K562 (cell line): ENCODE measurements around the gene TPBGL. TPM values are rescaled to one million over a fixed set of nuclear protein-coding genes. Genes with fewer than 3 reads are reported as not detected.

Source experiments
- ATAC-seq: fragments of 200-7000 bp; cut with Tn5 transposase; 3 replicates; pipeline ENCODE4 v1.9.1; 2020; ENCODE audit warnings: moderate library complexity
- BruUV-seq: library from RNA; stranded (reverse); fragments of 400-500 nt; replicated peaks from 2 replicates; lab custom pipeline; 2021; lab: Mats Ljungman, UMichigan
- CTCF ChIA-PET: fragments of 300-600 bp; formaldehyde crosslinking; extraction: SDS; loops from one replicate; lab custom pipeline; 2021; ENCODE audit warnings: low intra/inter-chr PET ratio; lab: Yijun Ruan, JAX
- POLR2A ChIA-PET: fragments of 300-600, 350-650 bp; sonication (Branson Sonifier 250); formaldehyde crosslinking; extraction: SDS; loops from one replicate; lab custom pipeline; 2021; ENCODE audit warnings: antibody characterized with exemption, inconsistent platforms; lab: Yijun Ruan, JAX
- DNase-seq, 4 experiments: peaks; one replicate each; pipeline versions ENCODE4 v3.0.0 to v3.0.0-alpha.2; 2011 to 2018; ENCODE audit warnings: low spot score in 3 of 4, mixed read lengths in 3 of 4; ENCODE audit errors: extremely low read depth in 1 of 4
- FAIRE-seq: peaks from 2 replicates; lab custom pipeline; 2011; peaks lifted over from hg19 to GRCh38; lab: Jason Lieb, UNC
- H2AFZ ChIP-seq: 2 replicates; pipeline ENCODE4 v1.6.0; 2011; ENCODE audit warnings: low read depth, low read length, control low read depth, inconsistent platforms
- H3K27ac ChIP-seq: fragments of 200-600 bp; 3 replicates; pipeline ENCODE4 v1.8.0; 2011; ENCODE audit warnings: low read depth, mild to moderate bottlenecking, control low read depth, inconsistent platforms, low read length, moderate library complexity, mixed read lengths; ENCODE audit errors: extremely low read depth
- H3K27me3 ChIP-seq, 2 experiments: fragments of 300-600 bp in 1 of 2; 2 replicates in 1 of 2; 3 replicates in 1 of 2; pipeline versions ENCODE4 v1.6.0 to v1.8.0; 2011; ENCODE audit warnings: inconsistent platforms in 2 of 2, low read length in 2 of 2, mild to moderate bottlenecking in 1 of 2, mixed read lengths in 1 of 2, moderate library complexity in 1 of 2; ENCODE audit not compliant: control insufficient read depth in 2 of 2, insufficient read depth in 2 of 2
- H3K36me3 ChIP-seq: fragments of 300-600 bp; 3 replicates; pipeline ENCODE4 v1.8.0; 2011; ENCODE audit warnings: mild to moderate bottlenecking, low read length, inconsistent platforms; ENCODE audit not compliant: control insufficient read depth, insufficient read depth
- H3K4me1 ChIP-seq, 2 experiments: fragments of 200-600 bp in 1 of 2; replicated peaks in 1 of 2; 2 replicates in 1 of 2; 3 replicates in 1 of 2; pipeline versions ENCODE4 v1.5.1 to v1.8.0; 2011; ENCODE audit warnings: inconsistent platforms in 2 of 2, low read length in 2 of 2, mild to moderate bottlenecking in 1 of 2, mixed read lengths in 1 of 2, moderate library complexity in 1 of 2; ENCODE audit not compliant: control insufficient read depth in 2 of 2, insufficient read depth in 2 of 2
- H3K4me2 ChIP-seq: 2 replicates; pipeline ENCODE4 v1.6.1; 2011; ENCODE audit warnings: low read length, control low read depth, inconsistent platforms, mixed read lengths; ENCODE audit not compliant: insufficient read depth
- H3K4me3 ChIP-seq: fragments of 200-600 bp; sonication (generic), shearing (Covaris generic); 2 replicates; pipeline ENCODE4 v1.5.1; 2016; ENCODE audit warnings: control low read depth, inconsistent platforms
- H3K79me2 ChIP-seq: fragments of 200-600 bp; 3 replicates; pipeline ENCODE4 v1.8.0; 2011; ENCODE audit warnings: low read length, inconsistent platforms; ENCODE audit not compliant: control insufficient read depth, insufficient read depth
- H3K9ac ChIP-seq, 2 experiments: 2 replicates each; pipeline versions ENCODE4 v1.6.0 to v1.6.1; 2011; ENCODE audit warnings: low read depth in 2 of 2, low read length in 2 of 2, control low read depth in 1 of 2, inconsistent platforms in 1 of 2, mild to moderate bottlenecking in 1 of 2, mixed read lengths in 1 of 2; ENCODE audit not compliant: insufficient read depth in 1 of 2
- H3K9me1 ChIP-seq: one replicate; pipeline ENCODE4 v1.6.0; 2011; ENCODE audit warnings: inconsistent platforms, mild to moderate bottlenecking, low read length, moderate library complexity; ENCODE audit not compliant: control insufficient read depth, insufficient read depth
- H3K9me3 ChIP-seq: replicated peaks from 2 replicates; pipeline ENCODE4 v1.5.1; 2011; ENCODE audit warnings: low read depth, low read length, inconsistent platforms; ENCODE audit not compliant: control insufficient read depth, insufficient read depth
- H4K20me1 ChIP-seq: replicated peaks from 2 replicates; pipeline ENCODE4 v1.6.1; 2011; ENCODE audit warnings: low read length, inconsistent platforms, mixed read lengths; ENCODE audit not compliant: control insufficient read depth, insufficient read depth
- BACH1 ChIP-seq: fragments of 200-800 bp; sonication (Bioruptor generic); IDR thresholded peaks from 2 replicates; pipeline ENCODE4 v1.6.1; 2016; ENCODE audit warnings: missing genetic modification characterization, missing compliant biosample characterization
- CTCF ChIP-seq, 3 experiments: IDR thresholded peaks in 2 of 3; conservative IDR thresholded peaks in 1 of 3; 2 replicates each; pipeline ENCODE4 v1.5.1; 2011 to 2012; ENCODE audit warnings: low read length in 3 of 3, mild to moderate bottlenecking in 3 of 3, control low read depth in 2 of 3, improper control_type of control experiment in 1 of 3, inconsistent platforms in 1 of 3, low read depth in 1 of 3, mixed read lengths in 1 of 3, moderate library complexity in 1 of 3; ENCODE audit not compliant: insufficient read depth in 2 of 3
- E2F8 ChIP-seq: fragments of 450-650 bp; IDR thresholded peaks from 2 replicates; pipeline ENCODE4 v1.7.1; 2018; ENCODE audit warnings: mild to moderate bottlenecking, low read depth; ENCODE audit not compliant: partially characterized antibody
- ESRRB ChIP-seq: fragments of 250-450 bp; sonication (Bioruptor Pico); IDR thresholded peaks from 2 replicates; pipeline ENCODE4 v1.5.0; 2020; ENCODE audit warnings: mild to moderate bottlenecking, moderate library complexity, borderline replicate concordance
- HNRNPLL ChIP-seq: fragments of 200-400 bp; formaldehyde crosslinking; IDR thresholded peaks from 2 replicates; pipeline ENCODE4 v1.6.1; 2017; ENCODE audit warnings: low read length, low read depth, mild to moderate bottlenecking; ENCODE audit not compliant: poor library complexity, severe bottlenecking
- JUND ChIP-seq, 2 experiments: IDR thresholded peaks; 2 replicates in 1 of 2; 3 replicates in 1 of 2; pipeline ENCODE4 v1.6.1; 2011; ENCODE audit warnings: borderline replicate concordance in 2 of 2, low read depth in 2 of 2, low read length in 2 of 2, improper control_type of control experiment in 1 of 2, missing biosample characterization in 1 of 2, missing genetic modification characterization in 1 of 2, missing genetic modification reagents in 1 of 2
- POU5F1 ChIP-seq: fragments of 150-350 bp; IDR thresholded peaks from 2 replicates; pipeline ENCODE4 v1.6.1; 2014; ENCODE audit warnings: borderline replicate concordance, low read length, low read depth, mild to moderate bottlenecking; ENCODE audit not compliant: partially characterized antibody
- RBM15 ChIP-seq: fragments of 200-400 bp; formaldehyde crosslinking; IDR thresholded peaks from 2 replicates; pipeline ENCODE4 v1.6.1; 2018; ENCODE audit warnings: mild to moderate bottlenecking, low read length, moderate library complexity; ENCODE audit not compliant: insufficient read depth
- SAP30 ChIP-seq: fragments of 200-600 bp; sonication (generic); IDR thresholded peaks from 2 replicates; pipeline ENCODE4 v1.6.1; 2012; ENCODE audit warnings: borderline replicate concordance, low read depth, mild to moderate bottlenecking, moderate library complexity, low read length, control low read depth, inconsistent platforms; ENCODE audit not compliant: insufficient read depth, poor library complexity, severe bottlenecking
- SMC3 ChIP-seq: conservative IDR thresholded peaks from 2 replicates; pipeline ENCODE4 v1.6.1; 2011; ENCODE audit warnings: low read depth, low read length, improper control_type of control experiment; ENCODE audit not compliant: insufficient read depth
- ZNF175 ChIP-seq: fragments of 200-800 bp; sonication (Bioruptor generic); IDR thresholded peaks from 2 replicates; pipeline ENCODE4 v1.6.1; 2016; ENCODE audit warnings: low read depth, mild to moderate bottlenecking, missing genetic modification characterization, missing compliant biosample characterization
- ZNF639 ChIP-seq, 2 experiments: fragments of 200-800 bp in 1 of 2; sonication (Bioruptor generic) in 1 of 2; sonication (generic) in 1 of 2; formaldehyde crosslinking in 1 of 2; IDR thresholded peaks in 1 of 2; conservative IDR thresholded peaks in 1 of 2; 2 replicates each; pipeline versions ENCODE4 v1.5.0 to v1.6.1; 2016 to 2020; ENCODE audit warnings: missing compliant biosample characterization in 1 of 2, missing genetic modification characterization in 1 of 2, missing genetic modification reagents in 1 of 2
- WGBS: fragments of 100-300 bp; shearing (Covaris generic); methylation state at CpG from one replicate; pipeline ENCODE4 v1.1.6; 2016; ENCODE audit warnings: low coverage, mixed read lengths; ENCODE audit not compliant: insufficient coverage; ENCODE audit errors: missing lambda C conversion rate; 5-methylcytosine and 5-hydroxymethylcytosine counted together
- in situ Hi-C: fragments of 300-500 bp; cut with MboI; formaldehyde crosslinking; loops from 4 replicates; pipeline ENCODE4 v1.15.0; 2018; ENCODE audit warnings: inconsistent platforms, mixed read lengths
- intact Hi-C: fragments of 100-400 bp; cut with micrococcal nuclease; formaldehyde crosslinking; loops from 2 replicates; pipeline ENCODE4 v1.14.2; 2022
- polyA plus RNA-seq, 8 experiments: library from polyadenylated mRNA; depleted of rRNA in 4 of 8; stranded (reverse) in 5 of 8; unstranded in 3 of 8; fragments of >200 nt; fragmentation: Nextera tagmentation in 2 of 8; fragmentation: Illumina TruSeq in 1 of 8; extraction: Ambion mirVana in 2 of 8; extraction: Trizol in 1 of 8; gene quantifications; 2 replicates each; pipeline versions ENCODE4 v1.2.1 to v1.2.3, GENCODE V29; 2011 to 2014; ENCODE audit warnings: inconsistent platforms in 1 of 8, missing spikeins in 1 of 8
- total RNA-seq, 7 experiments: library from RNA; depleted of rRNA in 6 of 7; stranded (reverse); fragments of >200 nt in 6 of 7; fragmentation: Illumina TruSeq in 2 of 7; extraction: Trizol in 2 of 7; gene quantifications; 2 replicates each; pipeline versions ENCODE4 v1.2.1 to v1.2.3, GENCODE V29; 2011 to 2021; ENCODE audit warnings: low replicate concordance in 1 of 7

Gene TPBGL
- total and polyA plus RNA-seq, 9 of the 15 experiments (the other 6 are each of a cell fraction or from before 2014, with no cell fraction given) = 0.04 to 0.11 (median 0.06) TPM; not detected in 6

- POLR2A ChIA-PET = interaction anchor here (0.7 to 1.3 kb wide), 3 partner anchors 19 to 32 kb away, joined by 3 to 5 read pairs (median 3); no protein-coding TSS in a partner anchor
- H3K9ac ChIP-seq = no peak overlapping the region
- H3K4me3 ChIP-seq = no peak overlapping the region
- no peak overlapping the region for H3K4me2 ChIP-seq
- BruUV-seq = TSS peak; percentile 30
- H3K27me3 ChIP-seq = peaks cover 24 to 56% of the 10 kb centered on the region in 2 experiments
- H3K36me3 ChIP-seq = no peaks in the 10 kb centered on the region
- FAIRE-seq = no peak
- intact Hi-C loops (loop anchor here (10.0 kb wide), 1 partner anchor 535 kb away; no protein-coding TSS in a partner anchor), in situ Hi-C loops (no loop called here)
- no peak overlapping the region for H2AFZ ChIP-seq
- no peak for DNase-seq
- no peaks in the 10 kb centered on the region for H3K9me3 ChIP-seq
- no peak overlapping the region for H3K27ac ChIP-seq
- CTCF ChIA-PET = interaction anchor here (0.6 to 0.7 kb wide), 2 partner anchors 217 to 619 kb away, joined by 3 to 4 read pairs; no protein-coding TSS in a partner anchor
- WGBS = 6% methylated on average over 9 of the region's 10 CpGs
- no peak for ATAC-seq
- H3K4me1 ChIP-seq = peaks cover 3 to 23% of the 10 kb centered on the region in 2 experiments; a peak in 4 of 5 replicates
- peaks cover 25% of the 10 kb centered on the region for H4K20me1 ChIP-seq
- H3K9me1 ChIP-seq = peaks cover 4% of the 10 kb centered on the region
- H3K79me2 ChIP-seq = no peaks in the 10 kb centered on the region
- TF ChIP-seq BACH1 (tag) = no peak
- TF ChIP-seq HNRNPLL = no peak
- TF ChIP-seq ZNF175 (CRISPR knock-in tag) = no peak
- no peak for TF ChIP-seq RBM15
- no peak for TF ChIP-seq E2F8
- TF ChIP-seq JUND (IDR thresholded peaks at IDR 0.05; ENCODE audit: borderline replicate concordance, low read depth, low read length) = no peak
- no peak for TF ChIP-seq JUND (tag; IDR thresholded peaks at IDR 0.05; ENCODE audit: borderline replicate concordance, low read depth, low read length)
- no peak for TF ChIP-seq SAP30
- TF ChIP-seq SMC3 = no peak
- TF ChIP-seq ESRRB = no peak
- no peak for TF ChIP-seq POU5F1
- no peak for TF ChIP-seq ZNF639 (CRISPR knock-in tag; conservative IDR thresholded peaks at IDR 0.05 in 1 of 2, IDR thresholded peaks at IDR 0.05 in 1 of 2)
- TF ChIP-seq CTCF (IDR thresholded peaks at IDR 0.05 in 2 of 3, conservative IDR thresholded peaks at IDR 0.05 in 1 of 3; ENCODE audit: insufficient read depth in 2 of 3, low read depth in 1 of 3, low read length in 3 of 3) = no peak
Measured at GRCh38 chr11:75239531-75240290, 863 bp upstream of the TPBGL start.
